HG02938 (cell line): ENCODE data around the gene SF3B5.
"Not testable (repeated sequence)": the region's sequence is repeated elsewhere in the genome, so short reads cannot be mapped to it uniquely, and the experiment has no call there.

Source experiments
- ATAC-seq: cut with Tn5 transposase; IDR thresholded peaks from one replicate; pipeline ENCODE4 v1.9.1; 2021; ENCODE audit warnings: mild to moderate bottlenecking, moderate library complexity; ENCODE audit not compliant: unreplicated experiment

SF3B5 gene

DNA sequence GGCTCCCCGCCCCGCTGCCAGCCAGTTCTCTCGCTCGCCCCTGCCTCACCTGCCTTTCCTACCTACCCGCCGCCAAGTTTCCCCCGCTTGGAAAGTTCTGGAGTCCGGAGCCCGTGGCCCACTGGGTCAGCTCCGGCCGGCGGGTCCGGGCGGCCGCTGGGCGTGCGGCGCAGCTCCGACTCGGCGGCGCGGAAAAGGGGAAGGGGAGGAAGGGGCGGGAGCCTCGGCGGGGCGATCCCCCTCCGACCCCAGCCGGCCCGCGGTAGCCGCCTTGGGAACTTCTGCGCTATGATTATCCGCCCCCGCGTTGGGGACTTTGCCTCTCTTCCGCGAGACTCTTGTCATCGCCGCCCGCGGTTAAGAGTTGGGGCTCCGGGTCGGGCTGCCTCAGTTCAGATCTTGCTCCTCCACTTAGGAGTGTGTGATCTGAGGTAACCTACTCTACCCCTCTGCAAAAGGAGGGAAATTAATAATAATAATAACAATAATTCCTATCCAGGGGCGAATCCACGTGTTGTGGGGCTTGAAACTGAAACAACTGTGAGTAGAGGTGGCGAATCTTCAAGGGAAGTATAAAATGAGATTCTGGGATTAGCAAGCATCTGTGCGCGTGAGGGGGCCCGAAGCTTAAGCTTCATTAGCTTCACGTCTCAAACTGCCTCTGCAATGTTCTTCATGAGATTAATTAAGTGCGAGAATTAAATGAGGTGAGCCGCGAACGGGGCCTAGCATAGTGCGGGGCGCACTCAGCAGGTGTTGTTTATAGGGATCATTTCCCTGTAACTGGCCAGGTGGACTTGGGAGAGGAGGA lies 30.8 kb downstream of the SF3B5 start:
- ATAC-seq = peak; percentile 13

DNA sequence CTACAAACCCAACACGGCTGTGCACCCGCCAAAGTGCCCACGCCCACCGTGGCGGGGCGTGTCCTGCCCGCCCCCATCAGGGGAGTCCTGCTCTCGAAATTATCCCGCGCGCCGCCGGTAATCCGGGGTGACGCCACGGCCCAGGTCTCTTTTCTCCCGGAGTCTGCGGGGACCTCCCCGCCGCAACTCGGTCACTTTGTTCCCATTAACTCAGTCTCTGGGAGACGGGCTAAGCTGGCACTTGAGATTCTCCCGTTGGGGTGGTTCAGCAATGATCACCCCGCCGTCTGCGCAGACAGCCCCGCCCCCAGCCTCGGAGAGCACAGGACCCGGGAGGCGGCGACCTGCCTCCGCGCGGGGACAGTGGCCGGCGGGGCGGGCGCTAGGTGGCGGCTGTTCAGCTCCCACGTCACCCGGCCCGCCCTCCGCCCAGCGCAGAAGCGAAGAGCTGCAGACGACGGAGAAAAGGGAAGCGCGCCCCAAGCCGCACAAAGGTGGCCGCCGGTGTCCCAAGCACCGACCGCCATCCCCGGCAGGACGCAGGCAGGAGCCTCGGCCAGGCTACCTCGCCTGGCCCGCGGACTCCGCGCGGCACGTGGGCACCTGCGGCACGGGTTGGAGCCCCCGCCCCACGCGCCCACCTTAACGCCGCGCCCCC lies 31.5 kb downstream of the SF3B5 start:
- peak; percentile 77 for ATAC-seq

GRCh38 chr6:144063246-144063743 lies 32.1 kb downstream of the SF3B5 start:
- peak; percentile 1 for ATAC-seq

DNA sequence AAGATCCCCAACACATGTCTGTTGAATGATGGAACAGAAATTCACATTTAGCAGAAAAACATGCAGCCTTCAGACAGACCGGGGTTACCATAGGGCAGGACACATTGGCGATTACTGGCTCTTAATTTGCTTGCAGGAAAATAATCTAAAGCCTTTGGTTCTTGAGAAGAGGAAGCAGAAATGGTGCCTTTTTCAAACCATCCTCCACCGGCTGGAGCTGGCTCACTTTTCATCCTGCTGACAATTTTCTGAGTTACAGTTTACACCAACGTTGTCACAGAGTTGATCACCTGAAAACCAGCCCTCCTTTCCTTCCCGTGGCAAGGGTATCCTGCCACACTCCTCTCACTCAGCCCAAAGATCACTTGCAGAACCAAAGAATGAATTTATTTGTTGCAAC lies 32.6 kb downstream of the SF3B5 start:
- ATAC-seq = no peak

DNA sequence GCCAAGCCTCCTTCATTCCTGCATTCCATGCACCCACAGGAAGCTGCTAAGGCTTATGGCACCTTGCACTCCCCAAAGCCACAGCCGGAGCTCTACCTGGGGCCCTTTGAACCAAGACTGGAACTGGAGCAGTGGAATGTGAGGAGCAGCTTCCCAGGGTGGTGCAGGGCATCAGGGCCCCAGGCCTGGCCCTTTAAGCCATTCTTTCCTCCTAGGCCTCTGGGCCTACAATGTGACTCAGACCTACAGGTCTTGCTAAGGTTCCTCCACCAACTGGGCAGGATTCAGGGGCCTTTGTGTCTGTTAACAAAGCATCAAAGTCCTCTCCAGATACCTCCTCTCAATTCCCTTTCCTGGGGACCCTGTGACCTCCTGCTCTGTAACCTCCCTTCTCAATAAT lies 36.2 kb downstream of the SF3B5 start:
- ATAC-seq = no peak

DNA sequence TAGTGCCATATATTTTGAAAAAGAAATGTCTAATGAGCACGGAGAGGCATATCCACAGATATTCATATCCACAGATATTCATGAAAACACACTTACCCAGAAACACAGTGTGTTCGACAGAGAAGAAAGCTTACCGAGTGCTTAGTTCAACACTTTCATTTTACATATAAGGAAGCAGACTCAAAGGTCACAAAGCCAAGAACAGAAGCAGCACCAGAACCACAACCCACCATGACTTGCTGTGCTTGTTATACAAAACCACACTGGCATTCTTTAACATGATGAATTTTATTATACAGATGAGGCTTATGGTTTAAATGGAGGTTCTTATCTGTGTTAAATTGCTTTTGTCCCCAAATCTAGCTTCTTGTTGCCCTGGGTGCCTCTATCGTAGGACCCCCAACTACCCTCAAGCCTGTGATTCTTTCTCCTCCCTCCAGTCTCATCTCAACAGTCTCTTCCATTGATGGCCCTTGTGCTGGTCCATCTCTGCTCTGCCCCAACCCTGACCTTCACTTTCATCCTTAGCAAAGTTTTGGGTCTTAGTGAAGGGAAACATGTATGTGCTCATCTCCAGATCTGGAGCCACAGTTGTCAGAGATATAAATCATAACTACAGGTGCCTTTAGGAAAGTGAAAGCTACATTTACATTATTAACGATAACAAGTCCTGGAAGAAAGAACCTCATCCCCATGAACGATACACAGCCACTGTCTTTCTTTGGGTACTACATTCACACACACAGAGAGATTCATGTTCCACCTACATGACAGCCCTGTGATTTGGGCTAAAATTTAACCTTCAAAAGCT lies 40.0 kb downstream of the SF3B5 start:
- ATAC-seq = peak; percentile 81

GRCh38 chr6:144053601-144054000 lies 41.8 kb downstream of the SF3B5 start:
- no peak for ATAC-seq

GRCh38 chr6:144052488-144052887 lies 42.9 kb downstream of the SF3B5 start:
- no peak for ATAC-seq

DNA sequence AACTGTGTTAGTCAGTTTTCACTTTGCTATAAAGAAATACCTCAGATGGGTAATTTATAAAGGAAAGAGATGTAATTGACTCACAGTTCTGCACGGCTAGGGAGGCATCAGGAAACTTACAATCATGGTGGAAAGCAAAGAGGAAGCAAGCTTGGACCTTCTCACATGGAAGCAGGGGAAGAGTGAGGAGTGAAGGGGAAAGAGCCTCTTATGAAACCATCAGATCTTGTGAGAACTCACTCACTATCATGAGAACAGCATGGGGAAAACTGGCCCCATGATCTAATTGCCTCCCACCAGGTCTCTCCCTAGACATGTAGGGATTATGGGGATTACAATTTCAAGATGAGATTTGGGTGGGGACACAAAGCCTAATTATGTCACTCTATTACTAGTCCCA lies 46.0 kb downstream of the SF3B5 start:
- no peak for ATAC-seq

GRCh38 chr6:144047688-144048087 lies 47.7 kb downstream of the SF3B5 start:
- no peak for ATAC-seq

DNA sequence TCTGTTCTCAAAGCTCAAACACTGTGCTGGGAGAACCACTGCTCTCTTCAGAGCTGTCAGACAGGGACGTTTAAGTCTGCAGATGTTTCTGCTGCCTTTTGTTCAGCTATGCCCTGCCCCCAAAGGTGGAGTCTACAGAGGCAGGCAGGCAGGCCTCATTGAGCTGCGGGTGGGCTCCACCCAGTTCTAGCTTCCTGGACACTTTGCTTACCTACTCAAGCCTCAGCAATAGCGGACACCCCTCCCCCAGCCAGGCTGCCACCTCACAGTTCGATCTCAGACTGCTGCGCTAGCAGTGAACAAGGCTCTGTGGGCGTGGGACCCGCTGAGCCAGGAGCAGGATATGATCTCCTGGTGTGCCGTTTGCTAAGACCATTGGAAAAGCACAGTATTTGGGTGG lies 48.7 kb downstream of the SF3B5 start:
- not testable (repeated sequence) for ATAC-seq

GRCh38 chr6:144044989-144045388 lies 50.4 kb downstream of the SF3B5 start:
- ATAC-seq = not testable (repeated sequence)
